Fibroblast of lung (primary cell): Measurements from ENCODE around the gene DIP2A. TPM values are rescaled to one million over a fixed set of nuclear protein-coding genes. Genes with fewer than 3 reads are reported as not detected.
A peak's percentile ranks its signal among the peaks of the same experiment; 100 is the strongest.

Source experiments
- DNase-seq, 2 donors: peaks; one replicate each; pipeline versions ENCODE4 v3.0.0 to v3.0.0-alpha.2; 2010; ENCODE audit warnings: low read depth in 2 of 2
- H2AFZ ChIP-seq: 2 replicates; pipeline ENCODE4 v1.5.1; 2012; ENCODE audit warnings: low read length, control low read depth, inconsistent platforms
- H3K27ac ChIP-seq: 2 replicates; pipeline ENCODE4 v1.5.1; 2011; ENCODE audit warnings: low read length, control low read depth; ENCODE audit not compliant: insufficient read depth
- H3K27me3 ChIP-seq: 2 replicates; pipeline ENCODE4 v1.5.1; 2011; ENCODE audit warnings: mild to moderate bottlenecking, low read length; ENCODE audit not compliant: control insufficient read depth, insufficient read depth
- H3K36me3 ChIP-seq: 2 replicates; pipeline ENCODE4 v1.5.1; 2011; ENCODE audit warnings: low read length; ENCODE audit not compliant: control insufficient read depth, insufficient read depth
- H3K4me1 ChIP-seq: 2 replicates; pipeline ENCODE4 v1.5.1; 2011; ENCODE audit warnings: low read length; ENCODE audit not compliant: control insufficient read depth, insufficient read depth; ENCODE audit errors: extremely low read depth
- H3K4me2 ChIP-seq: 2 replicates; pipeline ENCODE4 v1.5.1; 2011; ENCODE audit warnings: low read length, control low read depth; ENCODE audit not compliant: insufficient read depth; ENCODE audit errors: extremely low read depth
- H3K4me3 ChIP-seq, 4 experiments: fragments of 200-600 bp in 1 of 4; sonication (generic) in 1 of 4; replicated peaks in 1 of 4; 2 replicates each; pipeline ENCODE4 v1.5.1; 2011 to 2016; ENCODE audit warnings: low read length in 4 of 4, low read depth in 3 of 4, mild to moderate bottlenecking in 3 of 4, control low read depth in 2 of 4, inconsistent platforms in 1 of 4, mixed read lengths in 1 of 4; ENCODE audit not compliant: insufficient read depth in 1 of 4; ENCODE audit errors: control extremely low read depth in 1 of 4
- H3K79me2 ChIP-seq: 2 replicates; pipeline ENCODE4 v1.5.1; 2012; ENCODE audit warnings: mild to moderate bottlenecking, low read length, inconsistent platforms; ENCODE audit not compliant: control insufficient read depth, insufficient read depth
- H3K9ac ChIP-seq: 2 replicates; pipeline ENCODE4 v1.5.1; 2011; ENCODE audit warnings: mild to moderate bottlenecking, low read length, control low read depth; ENCODE audit not compliant: insufficient read depth
- H3K9me3 ChIP-seq: 2 replicates; pipeline ENCODE4 v1.5.1; 2012; ENCODE audit warnings: low read depth, low read length; ENCODE audit not compliant: control insufficient read depth, insufficient read depth
- H4K20me1 ChIP-seq: 2 replicates; pipeline ENCODE4 v1.5.1; 2011; ENCODE audit warnings: low read length; ENCODE audit not compliant: control insufficient read depth, insufficient read depth; ENCODE audit errors: extremely low read depth
- CTCF ChIP-seq, 2 donors: IDR thresholded peaks in 1 of 2; conservative IDR thresholded peaks in 1 of 2; 1 replicate in 1 of 2; 2 replicates in 1 of 2; pipeline ENCODE4 v1.5.1; 2011 to 2012; ENCODE audit warnings: low read length in 2 of 2, control low read depth in 1 of 2, inconsistent platforms in 1 of 2, low read depth in 1 of 2, mild to moderate bottlenecking in 1 of 2
- EZH2 ChIP-seq: IDR thresholded peaks from 2 replicates; pipeline ENCODE4 v1.5.1; 2012; ENCODE audit warnings: low read length, control low read depth, mild to moderate bottlenecking; ENCODE audit errors: missing control alignments
- polyA plus RNA-seq, 2 donors: library from polyadenylated mRNA; depleted of rRNA in 1 of 2; stranded (reverse) in 1 of 2; unstranded in 1 of 2; fragments of >200 nt; gene quantifications; 2 replicates each; pipeline ENCODE4 v1.2.1, GENCODE V29; 2011 to 2012; ENCODE audit warnings: missing spikeins in 1 of 2
- total RNA-seq: library from RNA; depleted of rRNA; stranded (reverse); fragments of >200 nt; gene quantifications from 2 replicates; pipeline ENCODE4 v1.2.1, GENCODE V29; 2014

DIP2A gene
- total and polyA plus RNA-seq, 2 donors (not counting 1 experiment from before 2014, with no cell fraction given), result 16.3 to 21.1 TPM

- H3K79me2 ChIP-seq, result peaks cover 23% of the 10 kb centered on the region
- no peak overlapping the region for H3K4me3 ChIP-seq
- no peak overlapping the region for H3K4me2 ChIP-seq
- TF ChIP-seq EZH2 (no peak), CTCF (conservative IDR thresholded peaks at IDR 0.05 in 1 of 2, IDR thresholded peaks at IDR 0.05 in 1 of 2; ENCODE audit: low read depth in 1 of 2, low read length in 2 of 2) (no peak)
- no peak overlapping the region for H3K9ac ChIP-seq
- DNase-seq, result peak; percentile 27 to 85
- no peaks in the 10 kb centered on the region for H3K27me3 ChIP-seq
- peak overlapping the region; percentile 2 for H3K27ac ChIP-seq
- H3K9me3 ChIP-seq, result no peaks in the 10 kb centered on the region
- no peak overlapping the region for H2AFZ ChIP-seq
- H3K36me3 ChIP-seq, result no peaks in the 10 kb centered on the region
- H3K4me1 ChIP-seq, result peaks cover 3% of the 10 kb centered on the region
- H4K20me1 ChIP-seq, result no peaks in the 10 kb centered on the region
Measured at GRCh38 chr21:46455575-46456385, 2.9 kb upstream of the DIP2A start.

DNA sequence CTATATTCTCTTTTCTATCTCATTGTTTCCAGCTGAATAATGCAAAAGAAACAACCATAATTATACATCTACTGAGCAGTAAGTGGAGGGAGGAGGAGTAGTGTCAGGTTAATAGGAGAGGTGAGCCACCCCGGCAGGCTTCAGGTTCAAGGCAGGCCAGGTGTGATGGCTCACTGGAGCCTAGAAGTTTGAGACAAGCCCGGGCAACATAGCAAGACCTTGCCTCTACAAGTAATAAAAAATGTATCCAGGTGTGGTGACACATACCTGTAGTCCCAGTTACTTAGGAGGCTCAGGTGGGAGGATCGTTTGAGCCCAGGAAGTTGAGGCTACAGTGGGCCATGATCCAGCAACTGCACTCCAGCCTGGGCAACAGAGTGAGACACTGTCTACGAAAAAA lies 1.9 kb upstream of the DIP2A start:
- Histone ChIP-seq H3K4me2 (no peak overlapping the region), H4K20me1 (no peaks in the 10 kb centered on the region), H3K4me1 (peaks cover 3% of the 10 kb centered on the region), H3K9ac (no peak overlapping the region), H3K9me3 (no peaks in the 10 kb centered on the region), H2AFZ (no peak overlapping the region), H3K79me2 (peaks cover 31% of the 10 kb centered on the region), H3K27ac (no peak overlapping the region), H3K27me3 (no peaks in the 10 kb centered on the region), H3K4me3 (no peak overlapping the region), H3K36me3 (no peaks in the 10 kb centered on the region)
- TF ChIP-seq EZH2 (no peak), CTCF (conservative IDR thresholded peaks at IDR 0.05 in 1 of 2, IDR thresholded peaks at IDR 0.05 in 1 of 2; ENCODE audit: low read depth in 1 of 2, low read length in 2 of 2) (no peak)
- DNase-seq, result no peak

GRCh38 chr21:46457801-46458314 lies 833 bp upstream of the DIP2A start:
- Histone ChIP-seq H3K4me1 (peaks cover 3% of the 10 kb centered on the region), H3K4me2 (peak overlapping the region; percentile 96), H3K27ac (peak overlapping the region; percentile 89), H3K36me3 (no peaks in the 10 kb centered on the region), H3K79me2 (peaks cover 37% of the 10 kb centered on the region), H3K9me3 (no peaks in the 10 kb centered on the region), H3K27me3 (no peaks in the 10 kb centered on the region), H3K9ac (peak overlapping the region; percentile 88), H2AFZ (peak overlapping the region; percentile 83), H3K4me3 (peak overlapping the region; percentile 81 to 87 (median 84)), H4K20me1 (no peaks in the 10 kb centered on the region)
- no peak for TF ChIP-seq CTCF (conservative IDR thresholded peaks at IDR 0.05 in 1 of 2, IDR thresholded peaks at IDR 0.05 in 1 of 2; ENCODE audit: low read depth in 1 of 2, low read length in 2 of 2)
- no peak for TF ChIP-seq EZH2
- peak; percentile 44 to 55 for DNase-seq
